Ectodermal cell (in vitro differentiated cells): ENCODE measurements around the gene GPATCH2L.

Experiments
- H3K27ac ChIP-seq: 2 replicates; pipeline ENCODE4 v1.7.0; 2013; ENCODE audit warnings: mild to moderate bottlenecking, low read depth, low read length; ENCODE audit not compliant: insufficient read depth, poor library complexity, severe bottlenecking
- H3K27me3 ChIP-seq: 2 replicates; pipeline ENCODE4 v1.7.0; 2013; ENCODE audit warnings: mild to moderate bottlenecking, low read length; ENCODE audit not compliant: insufficient read depth, control insufficient read depth, poor library complexity, severe bottlenecking
- H3K36me3 ChIP-seq: one replicate; pipeline ENCODE4 v1.7.0; 2013; ENCODE audit warnings: low read length; ENCODE audit not compliant: control insufficient read depth, insufficient read depth
- H3K4me1 ChIP-seq: one replicate; pipeline ENCODE4 v1.7.0; 2013; ENCODE audit warnings: low read length; ENCODE audit not compliant: control insufficient read depth, insufficient read depth
- H3K4me3 ChIP-seq: 2 replicates; pipeline ENCODE4 v1.7.0; 2013; ENCODE audit warnings: low read depth, low read length, control low read depth; ENCODE audit not compliant: insufficient read depth
- H3K9me3 ChIP-seq: 2 replicates; pipeline ENCODE4 v1.7.0; 2013; ENCODE audit warnings: mild to moderate bottlenecking, low read length, moderate library complexity; ENCODE audit not compliant: control insufficient read depth
- WGBS, 2 experiments: methylation state at CpG; one replicate each; pipeline ENCODE4 v1.1.7; 2013; ENCODE audit warnings: missing lambda C conversion rate in 2 of 2; 5-methylcytosine and 5-hydroxymethylcytosine counted together

The GPATCH2L gene

GRCh38 chr14:76136476-76137110 is 15.1 kb upstream of the GPATCH2L start:
- H3K4me1 ChIP-seq, result peaks cover 17% of the 10 kb centered on the region
- no peak overlapping the region for H3K27ac ChIP-seq
- no peaks in the 10 kb centered on the region for H3K9me3 ChIP-seq
- no peak overlapping the region for H3K4me3 ChIP-seq
- H3K27me3 ChIP-seq, result peaks cover 15% of the 10 kb centered on the region
- H3K36me3 ChIP-seq, result no peaks in the 10 kb centered on the region
- WGBS, 2 experiments, result 39 to 48% methylated on average over 11 to 13 of the region's 13 CpGs

GRCh38 chr14:76138119-76138757 is 13.5 kb upstream of the GPATCH2L start:
- Histone ChIP-seq H3K36me3 (no peaks in the 10 kb centered on the region), H3K9me3 (no peaks in the 10 kb centered on the region), H3K27me3 (peaks cover 8% of the 10 kb centered on the region), H3K4me1 (peaks cover 7% of the 10 kb centered on the region), H3K27ac (no peak overlapping the region), H3K4me3 (peak overlapping the region; percentile 24)
- WGBS, 2 experiments, result 4 to 5% methylated on average over 22 to 24 of the region's 24 CpGs

DNA sequence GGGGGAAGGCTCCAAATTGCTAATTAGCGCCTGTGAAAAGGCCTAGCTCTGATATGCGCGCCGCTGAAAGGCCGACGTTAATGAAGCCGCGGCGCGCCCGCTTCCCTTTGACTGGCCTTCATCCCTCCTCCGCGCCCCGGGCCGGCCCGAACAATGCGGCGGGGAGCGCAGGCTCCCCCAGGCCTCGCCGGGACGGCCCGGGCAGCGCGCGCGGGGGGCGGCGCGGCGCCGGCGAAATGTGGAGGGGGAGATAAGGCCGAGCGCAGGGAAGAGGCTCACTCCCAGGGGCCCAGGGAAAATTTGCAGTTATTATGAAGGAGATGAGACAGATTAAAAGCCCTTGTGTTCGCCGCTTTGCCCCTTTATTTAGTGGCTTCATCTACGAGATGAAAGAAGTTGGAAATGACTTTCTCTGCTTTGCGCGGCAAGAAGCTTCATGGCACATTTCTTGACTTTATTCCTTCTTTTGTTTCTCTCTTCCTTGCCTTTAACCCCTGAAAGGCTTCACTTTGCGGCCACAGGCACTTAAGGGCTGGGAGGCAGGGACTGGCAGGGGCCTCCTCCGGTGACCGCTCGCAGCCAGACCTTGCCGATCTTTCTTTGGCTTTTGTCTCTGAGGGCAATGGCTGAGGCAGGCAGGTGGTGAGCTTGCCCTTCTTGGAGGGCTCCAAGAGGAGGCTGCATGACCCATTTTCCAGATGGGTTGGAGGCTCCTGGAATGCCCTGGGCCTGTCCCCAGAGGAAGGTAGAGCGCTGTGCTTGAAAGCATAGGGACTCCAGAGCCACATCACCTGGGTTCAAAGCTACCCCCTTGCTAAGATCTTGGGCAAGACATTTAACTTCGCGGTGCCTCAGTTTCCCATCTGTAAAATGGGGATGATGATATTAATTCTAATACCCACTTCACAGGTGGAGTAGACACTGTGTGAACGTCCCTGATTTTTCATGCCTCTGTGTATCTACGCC is 12.7 kb upstream of the GPATCH2L start:
- Histone ChIP-seq H3K4me1 (peaks cover 7% of the 10 kb centered on the region), H3K27me3 (peaks cover 8% of the 10 kb centered on the region), H3K27ac (no peak overlapping the region), H3K36me3 (no peaks in the 10 kb centered on the region), H3K4me3 (peak overlapping the region; percentile 24), H3K9me3 (no peaks in the 10 kb centered on the region)
- WGBS, 2 experiments, result 5 to 9% methylated on average over 48 to 50 of the region's 50 CpGs

DNA sequence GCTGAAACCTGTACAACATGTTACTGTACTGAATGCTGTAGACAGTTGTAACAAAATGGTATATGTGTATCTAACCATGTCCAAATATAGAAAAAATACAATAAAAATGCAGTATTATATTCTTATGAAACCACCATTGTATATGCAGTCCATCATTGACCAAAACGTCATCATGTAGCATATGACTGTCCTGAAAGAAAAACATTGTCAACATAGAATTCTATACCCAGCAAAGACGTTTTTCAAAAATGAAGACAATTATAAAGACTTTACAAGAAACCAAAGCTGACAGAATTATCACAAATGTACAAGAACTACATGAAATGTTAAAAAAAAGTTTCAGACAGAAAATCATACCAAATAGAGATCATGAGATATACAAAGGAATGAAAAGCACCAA is 8.1 kb upstream of the GPATCH2L start:
- Histone ChIP-seq H3K4me3 (no peak overlapping the region), H3K4me1 (no peaks in the 10 kb centered on the region), H3K9me3 (no peaks in the 10 kb centered on the region), H3K27me3 (peaks cover 22% of the 10 kb centered on the region), H3K27ac (no peak overlapping the region), H3K36me3 (no peaks in the 10 kb centered on the region)
- WGBS, 2 experiments, result 79 to 85% methylated on average over 2 of the region's 2 CpGs

DNA sequence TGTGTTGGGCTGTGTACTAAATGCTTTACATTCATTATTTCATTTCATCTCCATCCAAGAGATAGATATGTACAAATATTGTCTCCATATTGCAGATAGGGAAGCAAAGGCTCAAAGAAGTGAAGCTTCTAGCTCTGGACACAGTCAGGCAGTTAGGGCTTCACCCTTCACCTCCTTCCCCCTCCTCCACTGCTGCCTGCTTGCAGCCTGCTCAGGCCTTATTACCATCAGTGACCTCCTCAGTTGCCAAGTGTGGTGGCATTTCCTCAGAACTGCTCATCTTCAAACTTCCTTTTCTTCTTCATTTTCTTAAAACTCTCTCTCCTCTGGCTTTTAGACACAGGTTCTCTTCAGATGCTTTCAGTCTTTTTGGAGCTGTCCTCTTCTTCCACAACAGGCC is 4.7 kb upstream of the GPATCH2L start:
- no peaks in the 10 kb centered on the region for H3K4me1 ChIP-seq
- peaks cover 33% of the 10 kb centered on the region for H3K27me3 ChIP-seq
- H3K4me3 ChIP-seq, result no peak overlapping the region
- peaks cover 2% of the 10 kb centered on the region for H3K9me3 ChIP-seq
- no peak overlapping the region for H3K27ac ChIP-seq
- no peaks in the 10 kb centered on the region for H3K36me3 ChIP-seq

- 90% methylated on average over 2 of the region's 2 CpGs for WGBS, 2 experiments
- Histone ChIP-seq H3K36me3 (peaks cover 2% of the 10 kb centered on the region), H3K4me1 (peaks cover 13% of the 10 kb centered on the region), H3K4me3 (no peak overlapping the region), H3K27me3 (peaks cover 33% of the 10 kb centered on the region), H3K27ac (no peak overlapping the region), H3K9me3 (peaks cover 2% of the 10 kb centered on the region)
Measured at GRCh38 chr14:76149196-76149595, 2.5 kb upstream of the GPATCH2L start.

GRCh38 chr14:76152333-76152681 is 585 bp downstream of the GPATCH2L start:
- Histone ChIP-seq H3K4me1 (peaks cover 24% of the 10 kb centered on the region), H3K27me3 (peaks cover 24% of the 10 kb centered on the region), H3K27ac (peak overlapping the region; percentile 11), H3K9me3 (peaks cover 2% of the 10 kb centered on the region), H3K36me3 (peaks cover 13% of the 10 kb centered on the region), H3K4me3 (peak overlapping the region; percentile 77)
- WGBS, 2 experiments, result 0 to 1% methylated on average over 17 of the region's 17 CpGs

DNA sequence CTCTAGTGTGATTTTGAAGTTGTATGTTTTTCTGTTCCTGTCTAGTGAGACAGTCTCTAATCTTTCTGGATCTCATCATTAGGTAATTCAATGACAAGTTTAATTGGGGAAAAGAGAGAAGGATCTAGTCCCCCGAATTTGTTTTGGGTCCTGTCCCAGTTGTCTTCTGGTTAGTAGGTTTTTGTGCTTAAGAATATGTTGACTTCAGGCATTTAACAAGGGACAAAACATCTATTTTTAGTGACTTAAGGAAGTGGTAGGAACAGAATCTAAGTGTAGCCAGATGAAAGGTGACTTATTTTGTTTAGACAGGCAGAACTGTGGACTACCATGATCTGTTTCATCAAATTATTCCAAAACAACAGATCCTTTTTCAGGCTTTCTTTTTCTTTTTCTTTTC is 2.2 kb downstream of the GPATCH2L start:
- H3K27ac ChIP-seq, result no peak overlapping the region
- 92 to 93% methylated on average over 1 of the region's 1 CpG for WGBS, 2 experiments
- peaks cover 9% of the 10 kb centered on the region for H3K27me3 ChIP-seq
- H3K4me1 ChIP-seq, result peaks cover 24% of the 10 kb centered on the region
- no peak overlapping the region for H3K4me3 ChIP-seq
- H3K9me3 ChIP-seq, result peaks cover 2% of the 10 kb centered on the region
- H3K36me3 ChIP-seq, result peaks cover 14% of the 10 kb centered on the region

DNA sequence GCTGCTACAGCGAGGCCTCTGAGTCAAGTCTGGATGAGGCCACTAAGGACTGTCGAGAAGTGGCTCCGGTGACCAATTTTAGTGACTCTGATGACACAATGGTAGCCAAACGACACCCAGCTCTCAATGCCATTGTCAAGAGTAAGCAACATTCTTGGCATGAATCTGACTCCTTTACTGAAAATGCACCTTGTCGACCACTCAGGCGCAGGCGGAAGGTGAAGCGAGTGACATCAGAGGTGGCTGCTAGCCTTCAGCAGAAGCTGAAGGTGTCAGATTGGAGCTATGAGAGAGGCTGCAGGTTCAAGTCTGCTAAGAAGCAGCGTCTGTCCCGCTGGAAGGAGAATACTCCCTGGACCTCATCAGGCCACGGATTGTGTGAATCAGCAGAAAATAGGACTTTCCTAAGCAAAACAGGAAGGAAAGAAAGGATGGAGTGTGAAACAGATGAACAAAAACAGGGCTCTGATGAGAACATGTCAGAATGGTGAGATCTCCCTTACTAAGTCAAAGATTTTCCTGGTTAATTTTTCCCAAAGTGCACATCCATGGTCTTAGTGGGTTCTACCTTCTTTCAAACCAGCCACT is 2.9 kb downstream of the GPATCH2L start:
- H3K27ac ChIP-seq, result no peak overlapping the region
- H3K4me1 ChIP-seq, result peaks cover 24% of the 10 kb centered on the region
- H3K27me3 ChIP-seq, result peaks cover 2% of the 10 kb centered on the region
- peaks cover 21% of the 10 kb centered on the region for H3K36me3 ChIP-seq
- no peak overlapping the region for H3K4me3 ChIP-seq
- H3K9me3 ChIP-seq, result peaks cover 2% of the 10 kb centered on the region
- 94 to 96% methylated on average over 11 of the region's 11 CpGs for WGBS, 2 experiments
